Subcutaneous adipose tissue (tissue), 4 donors: ENCODE measurements around the gene LMTK2. TPM values are rescaled to one million over a fixed set of nuclear protein-coding genes. Genes with fewer than 3 reads are reported as not detected.

ENCODE experiments used
- total RNA-seq, 4 donors: library from RNA; depleted of rRNA; stranded (reverse); fragments of >200 nt; gene quantifications; one replicate each; pipeline ENCODE4 v1.1.0, GENCODE V29; 2016
- TF ChIP-seq, protein P1 (sequence below): fragments of 450-650 bp; IDR thresholded peaks from one replicate; pipeline ENCODE4 v1.5.1; 2016; ENCODE audit warnings: low read depth, mild to moderate bottlenecking, control low read depth, antibody characterized with exemption, moderate library complexity

The LMTK2 gene
- total RNA-seq, 4 donors from 2014 or later: 7.3 to 15.4 (median 8.6) TPM

DNA sequence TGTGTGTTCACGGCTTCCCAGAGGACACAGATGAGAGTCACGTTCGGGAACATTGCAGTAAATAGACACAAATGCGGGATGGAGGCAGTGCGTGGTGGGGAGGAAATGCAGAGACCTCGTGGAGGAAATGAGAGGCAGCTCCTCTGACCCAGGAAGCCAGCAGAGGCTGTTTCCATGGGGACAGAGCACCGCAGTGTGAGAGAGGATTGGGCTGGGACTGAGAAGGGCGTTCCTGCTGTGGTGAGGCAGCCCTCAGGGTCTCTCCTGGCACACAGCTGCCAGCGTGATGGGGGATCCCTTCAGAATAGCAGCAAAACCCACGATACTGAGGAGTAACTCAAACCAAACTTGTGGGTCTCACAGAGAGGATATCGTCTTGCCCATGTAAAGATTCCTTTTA, 82.9 kb downstream of the LMTK2 start:
- TF ChIP-seq, protein P1, sequence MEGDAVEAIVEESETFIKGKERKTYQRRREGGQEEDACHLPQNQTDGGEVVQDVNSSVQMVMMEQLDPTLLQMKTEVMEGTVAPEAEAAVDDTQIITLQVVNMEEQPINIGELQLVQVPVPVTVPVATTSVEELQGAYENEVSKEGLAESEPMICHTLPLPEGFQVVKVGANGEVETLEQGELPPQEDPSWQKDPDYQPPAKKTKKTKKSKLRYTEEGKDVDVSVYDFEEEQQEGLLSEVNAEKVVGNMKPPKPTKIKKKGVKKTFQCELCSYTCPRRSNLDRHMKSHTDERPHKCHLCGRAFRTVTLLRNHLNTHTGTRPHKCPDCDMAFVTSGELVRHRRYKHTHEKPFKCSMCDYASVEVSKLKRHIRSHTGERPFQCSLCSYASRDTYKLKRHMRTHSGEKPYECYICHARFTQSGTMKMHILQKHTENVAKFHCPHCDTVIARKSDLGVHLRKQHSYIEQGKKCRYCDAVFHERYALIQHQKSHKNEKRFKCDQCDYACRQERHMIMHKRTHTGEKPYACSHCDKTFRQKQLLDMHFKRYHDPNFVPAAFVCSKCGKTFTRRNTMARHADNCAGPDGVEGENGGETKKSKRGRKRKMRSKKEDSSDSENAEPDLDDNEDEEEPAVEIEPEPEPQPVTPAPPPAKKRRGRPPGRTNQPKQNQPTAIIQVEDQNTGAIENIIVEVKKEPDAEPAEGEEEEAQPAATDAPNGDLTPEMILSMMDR: no peak

DNA sequence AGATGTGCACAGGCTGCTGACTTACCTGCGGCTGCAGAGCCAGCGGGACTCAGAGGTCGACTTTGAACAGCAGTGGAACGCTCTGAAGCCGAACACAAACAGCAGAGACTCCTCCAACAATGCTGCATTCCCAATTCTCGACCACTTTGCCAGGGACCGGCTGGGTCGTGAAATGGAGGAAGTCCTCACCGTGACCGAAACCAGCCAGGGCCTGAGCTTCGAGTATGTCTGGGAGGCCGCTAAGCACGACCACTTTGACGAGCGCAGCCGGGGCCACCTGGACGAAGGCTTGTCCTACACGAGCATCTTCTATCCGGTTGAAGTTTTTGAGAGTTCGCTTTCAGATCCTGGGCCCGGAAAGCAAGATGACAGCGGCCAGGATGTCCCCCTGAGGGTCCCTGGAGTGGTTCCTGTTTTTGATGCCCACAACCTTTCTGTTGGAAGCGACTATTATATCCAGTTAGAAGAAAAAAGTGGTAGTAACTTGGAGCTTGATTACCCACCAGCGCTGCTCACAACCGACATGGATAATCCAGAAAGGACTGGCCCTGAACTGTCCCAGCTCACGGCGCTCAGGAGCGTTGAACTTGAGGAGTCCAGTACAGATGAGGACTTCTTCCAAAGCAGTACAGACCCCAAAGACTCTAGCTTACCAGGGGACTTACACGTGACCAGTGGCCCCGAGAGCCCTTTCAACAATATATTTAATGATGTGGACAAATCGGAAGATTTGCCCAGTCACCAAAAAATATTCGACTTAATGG, 85.2 kb downstream of the LMTK2 start:
- TF ChIP-seq, protein P1: no peak

DNA sequence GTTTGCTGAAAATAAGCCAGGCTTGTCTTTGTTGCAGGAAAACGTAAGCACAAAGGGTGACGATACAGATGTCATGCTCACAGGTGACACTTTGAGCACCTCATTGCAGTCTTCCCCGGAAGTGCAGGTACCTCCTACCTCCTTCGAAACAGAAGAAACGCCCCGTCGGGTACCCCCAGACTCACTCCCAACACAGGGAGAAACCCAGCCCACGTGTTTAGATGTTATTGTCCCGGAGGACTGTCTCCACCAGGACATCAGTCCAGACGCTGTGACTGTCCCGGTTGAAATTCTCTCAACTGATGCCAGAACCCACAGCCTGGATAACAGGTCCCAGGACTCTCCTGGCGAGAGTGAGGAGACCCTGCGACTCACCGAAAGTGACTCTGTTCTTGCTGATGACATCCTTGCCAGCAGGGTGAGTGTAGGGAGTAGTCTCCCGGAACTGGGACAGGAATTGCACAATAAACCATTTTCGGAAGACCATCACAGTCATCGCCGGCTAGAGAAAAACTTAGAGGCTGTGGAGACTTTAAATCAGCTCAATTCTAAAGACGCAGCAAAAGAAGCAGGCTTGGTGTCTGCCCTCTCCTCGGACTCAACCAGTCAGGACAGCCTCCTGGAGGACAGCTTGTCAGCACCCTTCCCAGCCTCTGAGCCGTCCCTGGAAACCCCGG, 86.3 kb downstream of the LMTK2 start:
- TF ChIP-seq, protein P1: no peak

DNA sequence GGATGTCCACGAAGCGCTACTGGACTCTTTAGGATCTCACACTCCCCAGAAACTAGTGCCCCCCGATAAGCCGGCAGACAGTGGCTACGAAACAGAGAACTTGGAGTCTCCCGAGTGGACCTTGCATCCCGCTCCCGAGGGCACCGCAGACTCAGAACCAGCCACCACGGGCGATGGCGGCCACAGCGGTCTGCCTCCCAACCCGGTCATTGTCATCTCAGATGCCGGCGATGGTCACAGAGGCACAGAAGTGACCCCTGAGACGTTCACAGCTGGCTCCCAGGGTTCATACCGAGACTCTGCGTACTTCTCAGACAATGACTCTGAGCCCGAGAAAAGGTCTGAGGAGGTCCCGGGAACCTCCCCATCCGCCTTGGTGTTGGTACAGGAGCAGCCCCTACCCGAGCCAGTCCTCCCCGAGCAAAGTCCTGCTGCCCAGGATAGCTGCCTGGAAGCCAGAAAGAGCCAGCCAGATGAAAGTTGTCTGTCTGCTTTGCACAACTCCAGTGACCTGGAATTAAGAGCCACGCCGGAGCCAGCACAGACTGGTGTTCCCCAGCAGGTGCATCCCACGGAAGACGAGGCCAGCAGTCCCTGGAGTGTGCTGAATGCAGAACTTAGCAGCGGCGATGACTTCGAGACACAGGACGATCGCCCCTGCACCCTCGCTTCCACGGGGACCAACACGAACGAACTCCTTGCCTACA, 87.0 kb downstream of the LMTK2 start:
- TF ChIP-seq, protein P1: no peak

DNA sequence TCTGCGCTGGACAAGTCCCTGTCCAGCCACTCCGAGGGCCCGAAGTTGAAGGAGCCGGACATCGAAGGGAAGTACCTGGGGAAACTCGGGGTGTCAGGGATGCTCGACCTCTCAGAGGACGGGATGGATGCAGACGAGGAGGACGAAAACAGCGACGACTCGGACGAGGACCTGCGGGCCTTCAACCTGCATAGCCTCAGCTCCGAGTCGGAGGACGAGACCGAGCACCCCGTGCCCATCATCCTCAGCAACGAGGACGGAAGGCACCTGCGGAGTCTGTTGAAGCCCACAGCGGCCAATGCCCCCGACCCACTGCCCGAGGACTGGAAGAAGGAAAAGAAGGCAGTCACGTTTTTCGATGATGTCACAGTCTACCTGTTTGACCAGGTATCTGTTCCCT, 87.5 kb downstream of the LMTK2 start:
- TF ChIP-seq, protein P1: no peak

DNA sequence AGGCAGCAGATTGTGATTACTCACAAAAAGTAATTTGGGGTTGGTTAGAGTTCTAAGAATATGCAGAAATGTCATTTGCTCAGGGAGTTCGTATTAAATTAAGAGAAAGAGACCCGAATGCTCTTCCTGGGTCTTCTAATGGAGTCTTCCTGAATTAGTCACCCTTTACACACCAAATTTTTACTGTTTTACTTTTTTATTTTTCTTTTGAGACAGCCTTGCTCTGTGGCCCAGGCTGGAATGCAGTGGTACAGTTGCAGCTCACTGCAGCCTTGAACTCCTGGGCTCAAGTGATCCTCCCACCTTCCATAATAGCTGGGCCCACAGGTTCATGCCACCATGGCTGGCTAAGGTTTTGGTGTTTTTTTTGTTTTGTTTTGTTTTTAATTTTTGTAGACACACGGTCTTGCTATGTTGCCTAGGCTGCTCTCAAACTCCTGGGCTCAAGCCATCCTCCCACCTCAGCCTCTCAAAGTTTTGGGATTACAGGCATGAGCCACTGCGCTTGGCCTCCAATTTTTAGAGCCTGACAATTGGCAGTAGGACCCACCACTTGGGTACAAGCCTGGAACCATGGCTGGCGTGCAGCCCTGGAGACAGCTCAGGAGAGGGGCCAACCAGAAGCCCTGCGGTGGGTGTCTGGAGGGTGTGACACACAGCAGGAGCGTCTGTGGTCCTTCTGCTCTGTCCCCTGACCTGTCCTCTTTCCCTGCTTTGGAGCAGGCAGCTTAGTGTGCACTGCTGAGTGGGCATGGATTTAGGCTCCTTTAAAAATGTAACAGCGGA, 88.2 kb downstream of the LMTK2 start:
- TF ChIP-seq, protein P1: no peak
